HG03575 (cell line): ENCODE measurements around the gene HOXC6.

Experiments
- ATAC-seq: cut with Tn5 transposase; IDR thresholded peaks from one replicate; pipeline ENCODE4 v1.9.1; 2021; ENCODE audit not compliant: unreplicated experiment, insufficient number of reproducible peaks, low FRiP score; ENCODE audit errors: extremely low read depth

Gene HOXC6

GRCh38 chr12:53989227-53990113 is 38.8 kb upstream of the HOXC6 start:
- no peak for ATAC-seq

- no peak for ATAC-seq
Observed at GRCh38 chr12:53990311-53991076, 37.7 kb upstream of the HOXC6 start.

GRCh38 chr12:53991077-53991460 is 37.2 kb upstream of the HOXC6 start:
- no peak for ATAC-seq

- no peak for ATAC-seq
Observed at GRCh38 chr12:53992377-53992889, 35.8 kb upstream of the HOXC6 start.

- ATAC-seq = no peak
Observed at GRCh38 chr12:53993162-53994008, 34.9 kb upstream of the HOXC6 start.

GRCh38 chr12:53994009-53994263 is 34.3 kb upstream of the HOXC6 start:
- ATAC-seq = no peak

DNA sequence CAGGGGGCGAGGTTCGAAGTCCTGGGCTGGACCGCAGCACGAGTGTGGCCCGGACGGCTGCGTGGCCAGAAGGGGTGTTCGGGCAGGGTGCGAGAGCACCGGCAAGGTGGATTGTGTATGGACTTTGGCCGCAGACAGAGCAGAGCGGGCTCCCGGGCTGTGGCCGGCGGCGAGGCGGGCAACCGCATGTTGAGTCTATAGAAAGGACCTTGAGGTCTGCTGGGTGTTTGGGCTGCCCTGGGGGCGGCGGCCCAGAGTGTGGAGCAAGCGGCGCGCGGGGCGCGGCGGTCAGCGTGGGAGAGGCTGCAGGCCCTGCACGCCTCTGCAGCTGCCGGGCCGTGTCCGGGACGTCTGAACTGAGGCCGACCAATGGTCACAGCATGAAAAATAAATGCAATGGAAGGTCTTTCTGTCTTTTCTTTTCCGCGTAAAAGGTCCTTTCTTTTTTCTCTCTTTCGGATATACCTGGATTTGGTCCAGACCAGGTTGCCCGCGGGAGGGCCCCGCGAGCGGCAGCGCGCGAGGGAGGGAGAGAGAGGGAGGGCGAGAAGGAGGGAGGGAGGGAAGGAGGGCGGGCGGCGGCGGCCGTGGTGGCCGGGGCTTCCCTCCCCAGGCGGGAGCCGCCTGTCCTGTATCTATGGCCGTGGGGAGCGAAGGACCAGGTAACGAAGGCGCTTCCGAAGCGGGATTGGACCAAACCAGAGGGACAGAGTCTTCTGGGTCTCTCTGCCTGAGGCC is 33.8 kb upstream of the HOXC6 start:
- no peak for ATAC-seq

GRCh38 chr12:53995002-53995377 is 33.2 kb upstream of the HOXC6 start:
- no peak for ATAC-seq

DNA sequence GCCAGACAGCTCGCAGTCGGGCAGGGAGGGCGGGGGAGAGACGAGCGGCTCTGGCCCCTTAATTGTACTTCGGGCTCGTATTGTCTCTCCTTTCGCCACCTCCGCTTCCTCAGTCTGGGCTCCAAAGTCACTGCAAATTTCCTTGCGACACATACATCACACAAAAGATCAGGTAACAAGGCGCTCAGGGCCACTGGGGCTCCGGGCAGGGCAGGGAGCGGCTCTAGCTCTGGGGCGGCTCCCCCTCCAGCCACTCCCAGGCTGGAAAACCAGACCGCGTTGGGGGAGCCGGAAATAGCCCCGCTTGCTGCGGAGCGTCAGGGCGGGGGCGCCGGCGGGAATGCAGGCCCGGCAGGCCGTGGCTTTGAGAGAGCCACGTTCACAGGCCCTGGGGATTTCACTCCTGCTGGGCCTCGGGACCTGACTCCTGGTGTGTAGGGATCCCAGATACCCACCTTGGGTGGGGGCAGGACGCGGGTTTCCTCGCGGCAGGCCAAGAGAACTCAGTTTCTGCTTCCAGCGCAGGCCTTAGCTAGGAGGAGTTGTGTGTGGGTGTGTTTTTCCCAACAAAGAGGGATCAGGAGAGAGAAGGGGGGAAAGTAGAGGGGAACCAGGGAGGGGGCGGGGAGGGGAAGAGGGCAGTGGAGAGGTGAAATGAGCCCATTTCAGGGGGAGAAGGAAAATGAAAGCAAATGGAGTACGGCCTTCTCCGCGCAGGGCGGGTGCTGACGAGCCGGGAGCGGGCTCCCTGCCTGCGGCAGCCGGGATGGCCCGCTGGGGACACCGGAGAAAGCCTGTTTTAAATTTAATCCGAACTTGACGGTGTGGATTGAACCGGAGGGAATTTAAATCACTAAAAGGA is 32.6 kb upstream of the HOXC6 start:
- no peak for ATAC-seq

DNA sequence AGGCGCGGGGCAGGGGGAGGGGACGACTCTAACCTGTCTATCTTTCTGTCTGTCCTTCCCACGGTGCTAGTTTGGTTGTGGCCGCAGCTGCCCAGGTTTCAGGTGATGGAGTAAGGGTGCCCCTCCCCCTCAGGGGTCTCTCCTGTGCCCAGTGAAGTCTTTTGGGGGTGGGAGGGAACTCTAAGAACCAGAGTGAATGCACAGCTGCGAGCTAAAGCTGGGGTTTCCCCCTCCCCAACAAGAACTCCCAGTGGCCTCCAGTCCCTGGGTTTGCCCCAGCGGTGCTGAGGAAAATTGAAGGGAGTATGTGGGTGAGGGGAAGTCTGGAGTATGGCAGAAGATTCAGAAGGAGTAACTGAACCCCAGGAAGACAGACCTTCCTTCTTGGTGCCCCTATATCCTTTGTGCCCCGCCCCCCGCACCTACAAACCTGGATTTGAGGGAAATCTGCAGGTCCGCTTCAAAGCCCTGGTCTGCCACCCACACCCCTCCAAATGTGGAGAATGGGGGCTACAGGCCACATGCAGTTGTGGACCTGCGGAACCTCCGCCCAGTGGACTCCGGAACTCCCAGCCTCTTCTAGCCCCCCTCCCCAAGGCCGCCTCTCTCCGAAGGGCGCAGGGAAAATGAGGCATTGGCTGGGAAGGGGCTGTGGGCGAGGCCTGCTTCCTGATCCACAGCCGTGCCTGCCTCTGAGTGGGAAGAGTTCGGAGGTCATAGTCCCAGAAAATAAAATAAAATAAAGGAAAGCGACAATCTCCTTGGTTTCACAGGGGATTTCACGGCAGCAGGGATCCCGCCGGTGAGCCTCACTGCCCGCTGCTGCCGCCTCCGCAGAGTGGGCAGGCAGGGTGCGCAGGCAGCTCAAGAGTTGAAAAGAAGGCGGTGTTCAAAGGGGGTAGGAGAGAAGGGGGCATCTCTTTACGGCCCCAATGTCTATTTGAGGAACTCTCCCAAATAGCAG is 31.7 kb upstream of the HOXC6 start:
- ATAC-seq = no peak

GRCh38 chr12:53997204-53998109 is 30.8 kb upstream of the HOXC6 start:
- no peak for ATAC-seq

- no peak for ATAC-seq
Observed at GRCh38 chr12:53998110-53998899, 29.9 kb upstream of the HOXC6 start.

DNA sequence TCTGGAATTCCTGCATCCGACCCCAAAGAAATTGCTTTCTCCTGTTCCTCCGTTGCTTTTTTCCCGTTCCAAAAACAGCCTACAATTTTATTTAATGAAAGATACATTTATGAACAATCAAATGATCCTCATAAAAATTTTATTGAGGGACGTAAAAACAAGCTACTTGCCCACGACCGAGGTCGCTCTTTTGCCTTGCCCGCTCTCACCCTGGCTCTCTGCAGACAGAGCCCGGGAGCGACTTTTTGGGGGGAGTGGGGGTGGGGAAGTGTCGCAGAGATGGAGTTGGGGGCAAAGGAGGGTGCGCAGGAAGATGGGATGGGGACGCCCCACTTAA is 29.4 kb upstream of the HOXC6 start:
- no peak for ATAC-seq

DNA sequence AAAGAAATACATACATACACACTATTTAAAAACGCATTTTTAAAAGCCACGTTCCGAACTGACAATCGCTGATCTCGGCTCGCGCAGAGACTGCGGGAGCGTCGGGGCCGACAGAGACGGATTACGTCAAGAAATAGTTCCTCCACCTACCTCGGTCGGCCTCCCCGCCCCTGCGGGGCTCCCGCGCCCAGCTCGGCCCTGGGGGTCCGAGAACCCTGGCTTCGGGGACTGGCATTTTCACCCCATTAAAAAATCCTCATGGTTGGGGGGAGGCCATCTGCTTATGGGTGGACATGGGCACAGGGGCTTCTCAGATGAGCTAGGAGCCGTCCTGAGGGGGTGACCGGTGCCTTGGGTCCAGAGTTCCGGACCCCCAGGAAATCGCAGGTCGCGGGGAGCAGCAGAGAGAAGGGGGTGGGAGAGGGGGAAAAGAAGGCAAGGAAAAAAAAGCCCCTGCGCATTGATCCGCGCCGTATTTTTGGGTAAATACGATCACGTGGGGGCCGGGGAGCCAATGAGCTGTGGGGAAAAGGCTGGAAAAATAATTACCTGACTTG is 28.6 kb upstream of the HOXC6 start:
- no peak for ATAC-seq
